BLaER1 treated with 17β-estradiol and CSF1 and Interleukin-3, amounts not matched to agents 10 nM and 100 nM (cell line): ENCODE data around the gene PRAC1.

ENCODE experiments used
- H3K27ac ChIP-seq, 11 experiments: shearing (Covaris generic); formaldehyde crosslinking; 2 replicates each; pipeline ENCODE4 v1.8.1; 2022
- H3K27me3 ChIP-seq, 11 experiments: shearing (Covaris generic); formaldehyde crosslinking; 2 replicates each; pipeline ENCODE4 v1.8.1; 2022
- H3K36me3 ChIP-seq, 11 experiments: shearing (Covaris generic); formaldehyde crosslinking; 2 replicates each; pipeline ENCODE4 v1.8.1; 2022
- H3K4me1 ChIP-seq, 10 experiments: shearing (Covaris generic); formaldehyde crosslinking; 2 replicates each; pipeline ENCODE4 v1.8.1; 2022
- H3K4me2 ChIP-seq, 11 experiments: shearing (Covaris generic); formaldehyde crosslinking; 2 replicates each; pipeline ENCODE4 v1.8.1; 2022
- H3K4me3 ChIP-seq, 10 experiments: shearing (Covaris generic); formaldehyde crosslinking; 2 replicates each; pipeline ENCODE4 v1.8.1; 2022
- H3K9ac ChIP-seq, 11 experiments: shearing (Covaris generic); formaldehyde crosslinking; 2 replicates each; pipeline ENCODE4 v1.8.1; 2022
- H3K9me3 ChIP-seq, 11 experiments: shearing (Covaris generic); formaldehyde crosslinking; replicated peaks in 1 of 11; 2 replicates each; pipeline ENCODE4 v1.8.1; 2022
- H4K20me1 ChIP-seq, 11 experiments: shearing (Covaris generic); formaldehyde crosslinking; 2 replicates each; pipeline ENCODE4 v1.8.1; 2022
- Cebpa-rat ChIP-seq, 11 experiments: shearing (Covaris generic); IDR thresholded peaks; 2 replicates each; pipeline ENCODE4 v1.8.1; 2022

Gene PRAC1

GRCh38 chr17:48725288-48726064 is 3.2 kb upstream of the PRAC1 start:
- Histone ChIP-seq H3K4me3 (no peak overlapping the region), H4K20me1 (peaks cover 0 to 96% (median 89%) of the 10 kb centered on the region in 11 experiments; a peak in 18 of 22 replicates), H3K36me3 (no peaks in the 10 kb centered on the region), H3K9me3 (peaks cover 0 to 5% (median 0%) of the 10 kb centered on the region in 11 experiments; a peak in 3 of 22 replicates), H3K9ac (no peak overlapping the region), H3K27me3 (peaks cover 100% of the 10 kb centered on the region in 11 experiments), H3K4me2 (peak overlapping the region in 1 of 11 experiments; percentile 25; a peak in 2 of 22 replicates), H3K27ac (no peak overlapping the region), H3K4me1 (peaks cover 0 to 38% (median 2%) of the 10 kb centered on the region in 10 experiments; a peak in 8 of 20 replicates)
- no peak for TF ChIP-seq Cebpa-rat (IDR thresholded peaks at IDR 0.05)

- Histone ChIP-seq H3K4me3 (no peak overlapping the region), H3K9ac (no peak overlapping the region), H3K9me3 (peaks cover 0 to 10% (median 2%) of the 10 kb centered on the region in 11 experiments; a peak in 9 of 22 replicates), H4K20me1 (peaks cover 0 to 99% (median 89%) of the 10 kb centered on the region in 11 experiments; a peak in 18 of 22 replicates), H3K4me2 (peak overlapping the region in 6 of 11 experiments; percentile 10 to 43 (median 18); a peak in 6 of 22 replicates), H3K27ac (no peak overlapping the region), H3K4me1 (peaks cover 0 to 38% (median 2%) of the 10 kb centered on the region in 10 experiments; a peak in 8 of 20 replicates), H3K27me3 (peaks cover 100% of the 10 kb centered on the region in 11 experiments), H3K36me3 (no peaks in the 10 kb centered on the region)
- TF ChIP-seq Cebpa-rat (IDR thresholded peaks at IDR 0.05) = no peak
Observed at GRCh38 chr17:48725004-48725287, 2.6 kb upstream of the PRAC1 start.

- Histone ChIP-seq H3K36me3 (no peaks in the 10 kb centered on the region), H3K9ac (no peak overlapping the region), H3K4me3 (no peak overlapping the region), H3K27me3 (peaks cover 100% of the 10 kb centered on the region in 11 experiments), H4K20me1 (peaks cover 0 to 99% (median 89%) of the 10 kb centered on the region in 11 experiments; a peak in 18 of 22 replicates), H3K9me3 (peaks cover 0 to 15% (median 7%) of the 10 kb centered on the region in 11 experiments; a peak in 16 of 22 replicates), H3K27ac (no peak overlapping the region), H3K4me2 (peak overlapping the region in 6 of 11 experiments; percentile 10 to 43 (median 18); a peak in 6 of 22 replicates), H3K4me1 (peaks cover 0 to 36% (median 2%) of the 10 kb centered on the region in 10 experiments; a peak in 8 of 20 replicates)
- no peak for TF ChIP-seq Cebpa-rat (IDR thresholded peaks at IDR 0.05)
Observed at GRCh38 chr17:48724251-48725003, 2.1 kb upstream of the PRAC1 start.

GRCh38 chr17:48723423-48724250 is 1.3 kb upstream of the PRAC1 start:
- no peak overlapping the region for H3K27ac ChIP-seq

GRCh38 chr17:48722915-48723422 is 651 bp upstream of the PRAC1 start, which contains the start of gene PRAC2:
PRAC2 (plus strand) TSS chr17:48723185; CDS start chr17:48724411, 1,226 bp downstream.
- peak within 1 kb of the TSS in 3 of 10 experiments; percentile 6 to 40 (median 14); a peak in 2 of 20 replicates for H3K4me3 ChIP-seq
- no peak within 1 kb of the TSS for H3K9ac ChIP-seq
- H3K27me3 ChIP-seq = peaks cover 100% of the 10 kb centered on the region in 11 experiments
- peak within 1 kb of the TSS in 3 of 11 experiments; percentile 33 to 64 (median 57); a peak in 6 of 22 replicates for H3K4me2 ChIP-seq
- H3K27ac ChIP-seq = no peak within 1 kb of the TSS
- no peak for TF ChIP-seq Cebpa-rat (IDR thresholded peaks at IDR 0.05)
- H3K9me3 ChIP-seq = peaks cover 10 to 27% (median 16%) of the 10 kb centered on the region in 11 experiments; a peak in 18 of 22 replicates
- peaks cover 0 to 98% (median 93%) of the 10 kb centered on the region in 11 experiments; a peak in 19 of 22 replicates for H4K20me1 ChIP-seq
- peaks cover 0 to 25% (median 2%) of the 10 kb centered on the region in 10 experiments; a peak in 7 of 20 replicates for H3K4me1 ChIP-seq
- no peaks in the 10 kb centered on the region for H3K36me3 ChIP-seq

More at GRCh38 chr17:48723423-48724250, 1.3 kb upstream of the PRAC1 start:
- peaks cover 0 to 100% (median 95%) of the 10 kb centered on the region in 11 experiments; a peak in 18 of 22 replicates for H4K20me1 ChIP-seq
- H3K36me3 ChIP-seq = no peaks in the 10 kb centered on the region
- H3K4me3 ChIP-seq = peak overlapping the region in 2 of 10 experiments; percentile 14 to 40; a peak in 2 of 20 replicates
- H3K27me3 ChIP-seq = peaks cover 100% of the 10 kb centered on the region in 11 experiments
- H3K4me1 ChIP-seq = peaks cover 0 to 31% (median 2%) of the 10 kb centered on the region in 10 experiments; a peak in 8 of 20 replicates
- peaks cover 8 to 23% (median 15%) of the 10 kb centered on the region in 11 experiments; a peak in 18 of 22 replicates for H3K9me3 ChIP-seq
- TF ChIP-seq Cebpa-rat (IDR thresholded peaks at IDR 0.05) = no peak
- H3K4me2 ChIP-seq = peak overlapping the region in 3 of 11 experiments; percentile 33 to 64 (median 57); a peak in 6 of 22 replicates
- H3K9ac ChIP-seq = no peak overlapping the region

- H3K4me3 ChIP-seq = no peak overlapping the region
- peaks cover 10 to 27% (median 16%) of the 10 kb centered on the region in 11 experiments; a peak in 18 of 22 replicates for H3K9me3 ChIP-seq
- peaks cover 100% of the 10 kb centered on the region in 11 experiments for H3K27me3 ChIP-seq
- H3K36me3 ChIP-seq = no peaks in the 10 kb centered on the region
- peaks cover 0 to 24% (median 2%) of the 10 kb centered on the region in 10 experiments; a peak in 7 of 20 replicates for H3K4me1 ChIP-seq
- no peak overlapping the region for H3K4me2 ChIP-seq
- no peak overlapping the region for H3K9ac ChIP-seq
- H4K20me1 ChIP-seq = peaks cover 0 to 93% (median 74%) of the 10 kb centered on the region in 11 experiments; a peak in 19 of 22 replicates
- TF ChIP-seq Cebpa-rat (IDR thresholded peaks at IDR 0.05) = no peak
- no peak overlapping the region for H3K27ac ChIP-seq
Observed at GRCh38 chr17:48721009-48721402, 1.3 kb downstream of the PRAC1 start.

GRCh38 chr17:48720266-48721008 is 1.9 kb downstream of the PRAC1 start:
- H3K4me2 ChIP-seq = no peak overlapping the region
- H3K9me3 ChIP-seq = peaks cover 10 to 27% (median 16%) of the 10 kb centered on the region in 11 experiments; a peak in 18 of 22 replicates
- peaks cover 100% of the 10 kb centered on the region in 11 experiments for H3K27me3 ChIP-seq
- TF ChIP-seq Cebpa-rat (IDR thresholded peaks at IDR 0.05) = no peak
- no peak overlapping the region for H3K4me3 ChIP-seq
- H3K4me1 ChIP-seq = peaks cover 0 to 24% (median 2%) of the 10 kb centered on the region in 10 experiments; a peak in 7 of 20 replicates
- H3K27ac ChIP-seq = no peak overlapping the region
- peaks cover 0 to 93% (median 68%) of the 10 kb centered on the region in 11 experiments; a peak in 19 of 22 replicates for H4K20me1 ChIP-seq
- H3K36me3 ChIP-seq = no peaks in the 10 kb centered on the region
- H3K9ac ChIP-seq = no peak overlapping the region
